RWPE2 (cell line): ENCODE measurements around the gene VASN.
A peak's percentile ranks its signal among the peaks of the same experiment; 100 is the strongest.

Experiments
- ATAC-seq: fragments of 200-7000 bp; cut with Tn5 transposase; 3 replicates; pipeline ENCODE4 v1.9.1; 2021; ENCODE audit warnings: low read depth
- DNase-seq: peaks from one replicate; pipeline ENCODE4 v3.0.0-alpha.2; 2020; ENCODE audit warnings: low spot score
- H3K27ac ChIP-seq: fragments of 450-650 bp; 2 replicates; pipeline ENCODE4 v1.5.1; 2017; ENCODE audit warnings: mild to moderate bottlenecking; ENCODE audit not compliant: poor library complexity, severe bottlenecking
- H3K27me3 ChIP-seq: fragments of 250-450 bp; sonication (Bioruptor Pico); 2 replicates; pipeline ENCODE4 v1.5.1; 2021; ENCODE audit warnings: mild to moderate bottlenecking, moderate library complexity; ENCODE audit not compliant: insufficient read depth, poor library complexity, severe bottlenecking
- H3K36me3 ChIP-seq: fragments of 250-450 bp; sonication (Bioruptor Pico); 2 replicates; pipeline ENCODE4 v1.5.1; 2020; ENCODE audit warnings: low read depth, mild to moderate bottlenecking, moderate library complexity
- H3K4me1 ChIP-seq: fragments of 250-450 bp; sonication (Bioruptor Pico); 2 replicates; pipeline ENCODE4 v1.5.1; 2021; ENCODE audit warnings: mild to moderate bottlenecking, moderate library complexity; ENCODE audit not compliant: insufficient read depth, poor library complexity, severe bottlenecking
- H3K4me3 ChIP-seq: fragments of 250-450 bp; sonication (Bioruptor Pico); 2 replicates; pipeline ENCODE4 v1.5.1; 2021; ENCODE audit warnings: mild to moderate bottlenecking, moderate library complexity; ENCODE audit not compliant: severe bottlenecking
- H3K9me3 ChIP-seq: fragments of 250-450 bp; sonication (Bioruptor Pico); 2 replicates; pipeline ENCODE4 v1.5.1; 2021; ENCODE audit warnings: mild to moderate bottlenecking, moderate library complexity; ENCODE audit not compliant: severe bottlenecking
- CTCF ChIP-seq: fragments of 450-650 bp; IDR thresholded peaks from one replicate; pipeline ENCODE4 v1.5.1; 2017; ENCODE audit warnings: mild to moderate bottlenecking, moderate library complexity; ENCODE audit not compliant: poor library complexity, severe bottlenecking

The VASN gene

GRCh38 chr16:4371357-4372000, at the start of gene VASN:
VASN (plus strand) TSS chr16:4371848; CDS start chr16:4380878, 9,030 bp downstream.
- Histone ChIP-seq H3K4me3 (peak within 1 kb of the TSS; percentile 91), H3K4me1 (peaks cover 60% of the 10 kb centered on the region), H3K27me3 (no peaks in the 10 kb centered on the region), H3K9me3 (no peaks in the 10 kb centered on the region), H3K36me3 (no peaks in the 10 kb centered on the region), H3K27ac (peak within 1 kb of the TSS; percentile 94)
- DNase-seq (no peak), ATAC-seq (peak; percentile 29)
- no peak for TF ChIP-seq CTCF

GRCh38 chr16:4322121-4323052, 49.3 kb upstream of the VASN start:
- no peaks in the 10 kb centered on the region for H3K27me3 ChIP-seq
- no peaks in the 10 kb centered on the region for H3K9me3 ChIP-seq
- no peak for TF ChIP-seq CTCF
- H3K4me3 ChIP-seq, result no peak overlapping the region
- peaks cover 55% of the 10 kb centered on the region for H3K4me1 ChIP-seq
- DNase-seq (peak; percentile 58), ATAC-seq (no peak; the same call in 2 of the 3 replicates)
- no peaks in the 10 kb centered on the region for H3K36me3 ChIP-seq
- peak overlapping the region; percentile 94 for H3K27ac ChIP-seq

- H3K4me1 ChIP-seq, result peaks cover 50% of the 10 kb centered on the region
- H3K27me3 ChIP-seq, result no peaks in the 10 kb centered on the region
- no peaks in the 10 kb centered on the region for H3K9me3 ChIP-seq
- no peak for TF ChIP-seq CTCF
- no peaks in the 10 kb centered on the region for H3K36me3 ChIP-seq
- DNase-seq, result peak; percentile 77
- H3K27ac ChIP-seq, result peak overlapping the region; percentile 94
- ATAC-seq, result peak; percentile 69
- H3K4me3 ChIP-seq, result no peak overlapping the region
Measured at GRCh38 chr16:4323071-4323844, 48.4 kb upstream of the VASN start.

GRCh38 chr16:4323845-4324488, 47.7 kb upstream of the VASN start:
- DNase-seq (peak; percentile 57), ATAC-seq (peak; percentile 55)
- H3K36me3 ChIP-seq, result no peaks in the 10 kb centered on the region
- H3K4me3 ChIP-seq, result no peak overlapping the region
- no peaks in the 10 kb centered on the region for H3K27me3 ChIP-seq
- H3K27ac ChIP-seq, result peak overlapping the region; percentile 94
- H3K4me1 ChIP-seq, result peaks cover 44% of the 10 kb centered on the region
- no peaks in the 10 kb centered on the region for H3K9me3 ChIP-seq
- no peak for TF ChIP-seq CTCF
